AG08395 (cell line): ENCODE results near the gene UQCRC1.
A peak's percentile ranks its signal among the peaks of the same experiment; 100 is the strongest.

Source experiments
- DNase-seq: peaks from one replicate; pipeline ENCODE4 v3.0.0; 2012; ENCODE audit warnings: mixed read lengths, low spot score

Gene UQCRC1

DNA sequence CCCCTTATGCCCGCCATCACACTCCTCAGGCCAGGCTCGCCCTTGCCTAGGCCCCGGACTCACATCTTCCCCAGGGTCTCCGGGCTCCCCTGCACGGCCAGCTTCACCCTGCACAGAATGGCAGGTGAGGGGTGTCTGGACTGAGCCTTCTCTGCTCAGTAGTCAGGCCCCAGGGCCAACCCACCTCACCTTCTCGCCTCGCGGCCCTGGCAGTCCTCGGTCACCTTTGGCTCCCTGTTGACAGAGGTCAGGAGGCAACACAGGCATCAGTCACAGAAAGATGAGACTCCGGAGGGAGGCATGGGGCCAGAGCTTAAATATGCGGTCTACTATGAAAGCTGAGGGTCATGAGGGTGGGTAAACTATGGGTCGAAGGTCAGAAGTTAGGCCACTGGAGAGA lies 37.5 kb downstream of the UQCRC1 start:
- no peak for DNase-seq

DNA sequence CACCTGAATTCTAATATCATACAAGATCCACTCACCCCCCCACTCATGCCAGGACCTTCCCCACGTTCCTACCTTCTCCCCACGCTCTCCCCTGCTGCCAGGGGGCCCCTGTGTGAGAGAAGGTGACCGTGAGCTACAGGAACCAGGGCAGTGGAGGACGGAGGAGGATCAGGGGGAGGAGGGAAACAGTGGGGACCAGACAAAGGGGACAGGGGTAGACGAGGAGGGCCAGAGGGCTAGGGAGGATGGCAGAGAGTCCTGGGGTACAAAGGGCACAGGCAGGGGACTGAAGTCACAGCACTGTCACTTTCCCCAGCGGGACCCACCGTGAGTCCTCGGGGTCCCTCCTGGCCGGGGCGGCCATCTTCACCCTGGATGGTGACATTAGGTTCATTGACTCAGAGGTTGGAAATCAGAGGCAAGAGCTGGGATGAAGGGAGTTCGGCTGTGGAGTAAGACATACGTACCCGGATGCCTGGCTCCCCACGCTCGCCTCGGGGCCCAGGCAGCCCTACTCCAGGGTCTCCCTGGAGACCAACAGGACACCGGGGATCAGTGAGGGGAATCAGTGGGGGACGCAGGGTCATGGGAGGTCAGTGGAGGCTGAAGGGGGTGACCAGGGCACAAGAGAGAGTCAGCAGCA lies 39.5 kb downstream of the UQCRC1 start:
- DNase-seq = no peak

DNA sequence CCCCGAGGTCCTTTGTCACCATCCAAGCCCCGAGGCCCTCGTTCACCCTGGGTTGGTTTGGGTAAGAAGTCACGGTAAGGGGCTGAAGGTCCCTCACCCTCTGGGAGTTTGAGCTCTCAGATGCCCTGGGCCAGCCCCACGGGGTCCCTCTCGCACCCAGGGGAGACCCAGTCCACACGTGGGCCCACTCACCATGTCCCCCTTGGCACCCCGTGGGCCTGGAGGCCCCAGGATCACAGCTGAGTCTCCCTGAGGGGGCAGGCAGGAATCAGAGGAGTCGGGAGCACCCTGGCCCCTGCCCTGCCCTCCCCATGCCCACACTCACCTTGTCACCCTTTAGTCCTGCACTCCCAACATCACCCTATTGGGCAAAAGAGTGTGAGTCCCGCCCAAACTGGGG lies 40.0 kb downstream of the UQCRC1 start:
- no peak for DNase-seq

DNA sequence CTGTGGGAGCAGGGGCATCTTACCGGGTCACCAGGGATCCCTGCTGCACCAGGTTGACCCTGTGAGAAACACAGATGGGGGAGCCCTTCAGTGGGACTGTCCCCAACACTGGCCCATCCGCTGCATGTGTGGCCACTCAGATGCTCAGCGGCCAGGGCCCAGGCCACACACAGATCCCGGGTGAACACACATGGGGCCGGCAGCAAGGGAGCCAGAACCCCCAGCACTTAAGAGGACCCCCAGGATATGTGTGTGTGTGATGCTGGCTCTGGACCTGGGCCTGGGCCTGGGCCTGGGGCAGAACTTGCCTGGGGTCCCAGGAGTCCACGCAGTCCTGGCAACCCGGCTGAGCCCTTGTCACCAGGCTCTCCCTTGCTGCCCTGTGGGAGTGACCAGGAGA lies 41.0 kb downstream of the UQCRC1 start:
- DNase-seq = no peak

DNA sequence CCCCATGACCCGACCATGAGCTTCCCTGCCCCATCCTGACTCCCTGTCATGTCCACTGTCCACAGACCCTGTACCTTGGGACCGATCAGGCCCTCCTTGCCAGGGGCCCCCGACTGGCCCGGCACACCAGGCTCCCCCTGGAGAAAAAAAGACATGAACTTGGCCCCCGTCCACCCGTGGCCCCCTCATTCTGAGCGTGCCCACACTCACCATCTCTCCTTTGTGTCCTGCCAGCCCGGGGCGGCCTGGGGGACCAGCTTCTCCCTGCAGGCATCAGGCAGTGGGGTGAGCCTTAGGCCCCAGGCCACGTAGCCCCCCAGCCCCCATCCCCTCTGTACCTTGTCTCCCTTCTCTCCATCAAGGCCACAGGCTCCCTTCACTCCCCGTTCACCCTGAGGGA lies 41.9 kb downstream of the UQCRC1 start:
- DNase-seq = no peak

DNA sequence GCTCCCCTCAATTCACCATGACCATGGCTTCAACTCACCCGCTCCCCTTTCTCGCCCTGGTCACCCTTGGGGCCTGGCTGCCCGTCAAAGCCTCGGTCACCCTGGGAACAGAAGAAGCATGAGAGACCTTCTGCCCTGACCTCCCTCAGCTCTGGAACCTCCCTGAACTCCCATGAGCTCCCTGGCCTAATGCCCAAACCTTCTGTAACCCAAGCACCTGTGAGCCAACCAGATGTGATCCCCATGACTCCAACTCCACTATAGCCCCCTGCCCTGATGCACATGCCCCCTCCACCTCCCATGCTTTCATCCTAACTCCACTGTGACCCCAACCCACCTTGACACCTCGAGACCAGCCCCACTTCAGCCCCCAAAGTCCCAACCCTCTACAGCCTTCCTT lies 42.4 kb downstream of the UQCRC1 start:
- no peak for DNase-seq

DNA sequence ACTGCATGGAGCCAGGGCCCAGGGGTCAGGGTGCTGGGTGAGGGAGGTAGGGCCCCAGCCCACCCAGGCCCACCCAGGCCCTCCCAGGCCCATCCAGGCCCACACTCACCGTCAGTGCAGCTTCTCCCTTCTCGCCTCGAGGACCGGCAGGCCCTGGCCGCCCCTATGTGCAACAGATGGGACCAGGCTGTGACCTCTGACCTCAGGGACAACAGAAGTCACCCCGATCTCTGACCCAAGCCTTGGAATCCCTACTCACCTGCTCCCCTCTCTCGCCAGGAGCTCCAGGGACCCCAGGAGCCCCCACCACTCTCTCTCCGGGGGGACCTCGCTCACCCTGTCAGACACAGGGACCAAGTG lies 43.1 kb downstream of the UQCRC1 start:
- DNase-seq = no peak

DNA sequence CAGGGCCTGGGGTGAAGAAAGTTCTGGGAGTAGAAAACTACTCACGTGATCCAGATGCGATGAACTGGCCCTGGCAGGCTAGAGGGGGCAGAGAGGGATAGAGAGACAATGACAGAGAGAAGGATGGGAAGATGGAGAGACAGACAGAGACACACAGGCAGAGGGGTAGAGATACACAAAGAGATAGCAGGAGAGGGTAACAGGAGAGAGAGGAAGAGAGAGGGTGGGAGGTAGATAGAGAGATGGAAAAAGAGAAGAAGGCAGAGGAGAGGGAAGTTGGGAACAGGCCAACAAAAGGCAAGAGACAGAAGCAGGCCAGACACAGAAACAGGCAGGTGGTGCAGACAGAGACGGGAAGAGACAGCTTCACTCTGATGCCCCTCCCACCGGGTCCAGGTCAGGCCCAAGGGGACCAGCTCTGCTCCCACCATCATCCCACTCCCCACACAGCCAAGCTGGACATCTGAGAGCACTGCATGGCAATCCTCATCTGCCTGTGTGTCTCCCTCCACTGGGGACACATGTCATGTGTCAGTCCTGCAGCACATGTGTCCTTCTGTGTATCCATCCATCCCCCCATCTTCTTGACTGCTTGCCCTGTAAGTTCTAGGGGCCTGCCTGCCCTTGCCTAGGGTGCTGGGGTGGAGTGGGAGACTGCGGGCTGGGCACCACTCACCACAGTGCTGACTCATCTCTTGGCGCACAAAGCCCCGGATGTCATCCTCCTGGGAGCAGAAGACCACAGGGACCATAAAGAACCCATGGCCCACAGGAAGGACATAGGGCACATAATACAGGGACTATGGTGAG lies 43.6 kb downstream of the UQCRC1 start:
- peak; percentile 90 for DNase-seq

DNA sequence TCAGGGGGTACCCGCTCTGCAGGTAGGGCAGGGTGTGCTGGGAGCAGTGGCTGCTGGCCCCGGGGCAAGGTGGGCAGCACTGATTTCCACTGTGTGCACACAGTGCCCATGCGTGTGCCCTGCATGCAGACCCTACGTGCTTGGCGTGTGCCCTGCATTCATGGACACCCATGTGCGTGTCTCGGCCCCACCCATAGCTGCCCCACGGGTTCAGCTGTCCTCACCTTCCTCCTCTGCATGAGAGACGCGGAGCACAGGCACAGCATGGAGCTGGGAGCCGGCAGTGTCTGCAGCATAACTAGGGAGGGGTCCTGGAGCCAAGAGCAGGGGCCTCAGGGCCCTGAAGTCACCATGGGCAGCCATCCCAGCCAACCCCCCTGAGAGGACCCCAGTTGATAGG lies 44.3 kb downstream of the UQCRC1 start:
- no peak for DNase-seq

DNA sequence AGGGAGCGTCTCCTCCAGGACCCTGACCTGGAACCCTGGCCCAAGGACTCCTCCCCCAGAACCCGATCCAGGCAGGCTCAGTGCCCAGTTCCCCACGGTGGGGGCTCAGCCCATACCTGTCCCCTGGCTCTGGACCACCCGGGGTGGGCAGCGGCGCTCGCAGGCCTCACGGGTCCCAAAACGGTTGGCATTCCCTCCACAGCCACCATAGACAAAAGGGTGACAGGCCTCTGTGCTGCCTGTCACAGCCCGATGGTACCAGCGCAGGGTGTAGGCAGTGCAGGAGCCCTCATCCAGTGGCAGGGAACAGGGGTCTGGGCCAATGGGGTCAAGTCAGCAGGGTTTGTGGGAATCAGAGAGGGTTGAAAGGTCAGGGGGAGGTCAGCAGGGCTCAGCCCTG lies 44.8 kb downstream of the UQCRC1 start:
- DNase-seq = no peak

DNA sequence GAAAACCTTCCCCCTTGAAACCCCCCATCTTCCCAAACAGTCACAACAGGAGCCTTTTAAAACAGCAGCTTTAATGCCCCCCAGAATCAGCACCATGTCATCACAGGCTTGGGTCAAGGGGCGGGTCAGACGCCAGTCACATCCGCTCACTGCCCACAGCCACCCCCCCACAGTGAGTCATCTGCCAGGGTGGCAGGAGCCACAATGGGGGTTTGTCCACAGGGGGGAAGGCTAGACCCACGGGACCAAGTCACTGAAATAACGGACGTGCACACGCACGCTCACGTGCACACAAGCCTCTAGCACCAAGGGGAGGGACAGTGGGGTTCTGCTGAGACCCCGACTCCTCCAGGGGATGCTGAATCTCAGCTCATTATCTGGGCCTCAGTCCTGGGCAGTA lies 45.4 kb downstream of the UQCRC1 start:
- peak; percentile 95 for DNase-seq

DNA sequence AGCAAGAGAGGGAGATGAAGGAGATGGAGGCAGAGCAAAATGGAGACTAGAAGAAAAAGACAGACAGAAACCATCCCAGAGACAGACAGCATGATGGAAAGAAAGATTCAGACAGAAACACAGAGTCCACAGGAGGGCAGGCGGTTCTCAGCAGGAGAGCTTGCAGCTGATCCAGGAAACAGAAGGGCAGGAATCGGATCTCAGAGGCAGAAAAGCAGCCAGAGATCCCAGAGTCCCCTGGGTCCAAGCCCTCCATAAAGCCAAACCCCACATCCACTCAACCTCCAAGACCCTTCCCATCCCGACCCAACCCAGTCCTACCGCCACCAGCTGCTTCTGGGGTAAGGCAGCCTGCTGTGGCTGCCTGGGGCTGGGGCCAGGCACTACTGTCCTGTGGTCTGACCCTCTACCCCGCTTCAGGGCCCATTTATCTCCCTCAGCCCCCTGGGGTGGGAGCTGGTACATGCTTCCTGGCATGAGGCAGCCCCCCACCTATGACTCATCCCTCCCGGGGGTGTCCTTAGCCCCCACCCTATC lies 46.0 kb downstream of the UQCRC1 start, which contains the start of gene UCN2:
Gene UCN2, minus strand, starts transcription at position 400 of the 537 bp plus-strand sequence. CDS start 657 bp downstream, outside the sequence.
- DNase-seq = peak; percentile 28

DNA sequence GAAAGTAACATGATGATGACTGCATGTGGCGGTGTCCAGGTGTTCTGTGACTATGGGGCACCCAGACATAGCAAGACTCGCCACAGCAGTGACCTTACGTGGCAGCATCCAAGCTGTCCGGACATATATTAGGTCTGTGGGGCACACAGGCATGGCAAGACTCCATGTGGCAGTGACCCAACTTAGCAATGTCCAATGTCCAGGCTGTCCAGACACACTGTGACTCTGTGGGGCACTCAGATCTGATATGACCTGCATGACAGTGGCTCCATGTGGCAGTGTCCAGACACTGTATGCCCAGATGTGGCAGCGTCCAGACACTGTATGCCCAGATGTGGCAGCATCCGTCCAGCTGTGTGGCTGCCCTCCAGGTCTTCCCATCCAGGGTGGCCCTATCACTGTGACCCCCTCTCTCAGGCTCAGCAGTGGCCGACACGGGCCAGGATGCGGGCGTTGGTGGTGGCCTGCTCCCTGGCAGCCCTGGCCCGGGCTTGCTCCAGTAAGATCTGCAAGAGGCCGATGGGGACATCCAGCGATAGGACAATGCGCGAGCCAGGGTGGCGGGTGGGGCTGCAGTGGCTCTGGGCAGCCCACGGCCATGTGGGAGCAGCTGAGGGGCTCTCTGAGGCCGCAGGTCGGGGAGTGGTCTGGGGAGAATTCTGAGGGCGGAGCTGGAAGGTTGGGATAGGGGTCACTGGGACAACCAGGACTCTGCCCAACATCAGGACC lies 46.9 kb downstream of the UQCRC1 start:
- DNase-seq = no peak

DNA sequence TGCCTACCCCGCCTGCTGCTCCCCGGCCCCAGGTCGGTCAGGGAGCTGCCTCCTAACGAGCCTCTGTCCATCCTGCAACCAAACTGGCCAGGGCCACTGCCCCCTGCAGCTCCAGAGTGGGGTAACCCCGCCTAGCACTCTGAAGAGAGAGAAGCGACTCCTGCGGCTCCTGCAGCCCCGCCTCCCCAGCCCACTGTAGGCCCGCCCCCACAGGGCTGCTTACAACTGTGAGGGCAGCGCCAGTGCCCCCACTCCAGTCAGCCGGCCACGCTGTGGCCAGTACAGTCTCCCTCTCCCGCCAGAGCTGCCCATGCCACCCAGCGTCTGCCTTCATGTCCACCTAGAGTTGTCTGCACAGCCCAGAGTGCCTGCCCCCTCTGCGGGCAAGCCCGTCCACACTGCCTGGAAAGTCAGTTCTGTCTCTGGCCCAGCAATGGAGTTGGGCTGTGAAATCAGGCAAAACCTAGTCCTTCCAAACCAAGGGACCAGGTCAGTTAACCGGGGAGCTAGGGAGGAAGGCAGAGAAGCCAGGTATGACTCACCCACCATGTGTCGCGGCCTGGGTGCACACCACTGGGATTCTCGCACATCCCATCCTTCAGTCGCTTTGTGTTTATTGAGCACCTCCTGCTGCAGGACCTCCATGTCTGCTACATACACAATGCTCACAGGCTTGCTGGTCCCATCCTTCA lies 48.3 kb downstream of the UQCRC1 start:
- DNase-seq = peak; percentile 67

DNA sequence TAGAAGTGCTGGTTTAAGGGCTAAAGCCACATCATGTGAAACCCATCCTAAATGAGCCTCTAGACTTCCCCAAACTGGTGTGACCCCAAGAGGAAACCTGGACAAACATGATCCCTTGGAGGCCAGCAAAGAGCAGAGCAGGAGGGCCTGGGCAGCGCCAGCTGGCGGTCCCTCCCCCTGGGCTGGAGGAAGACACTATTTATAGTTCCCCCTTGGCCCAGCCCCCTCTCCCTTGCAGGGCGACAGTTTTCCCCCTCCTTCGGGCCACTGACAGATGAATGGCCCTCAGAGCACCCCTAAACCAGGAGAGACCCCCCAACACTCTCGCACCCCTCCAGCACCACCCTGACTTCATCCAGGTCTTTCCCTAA lies 48.8 kb downstream of the UQCRC1 start:
- no peak for DNase-seq

DNA sequence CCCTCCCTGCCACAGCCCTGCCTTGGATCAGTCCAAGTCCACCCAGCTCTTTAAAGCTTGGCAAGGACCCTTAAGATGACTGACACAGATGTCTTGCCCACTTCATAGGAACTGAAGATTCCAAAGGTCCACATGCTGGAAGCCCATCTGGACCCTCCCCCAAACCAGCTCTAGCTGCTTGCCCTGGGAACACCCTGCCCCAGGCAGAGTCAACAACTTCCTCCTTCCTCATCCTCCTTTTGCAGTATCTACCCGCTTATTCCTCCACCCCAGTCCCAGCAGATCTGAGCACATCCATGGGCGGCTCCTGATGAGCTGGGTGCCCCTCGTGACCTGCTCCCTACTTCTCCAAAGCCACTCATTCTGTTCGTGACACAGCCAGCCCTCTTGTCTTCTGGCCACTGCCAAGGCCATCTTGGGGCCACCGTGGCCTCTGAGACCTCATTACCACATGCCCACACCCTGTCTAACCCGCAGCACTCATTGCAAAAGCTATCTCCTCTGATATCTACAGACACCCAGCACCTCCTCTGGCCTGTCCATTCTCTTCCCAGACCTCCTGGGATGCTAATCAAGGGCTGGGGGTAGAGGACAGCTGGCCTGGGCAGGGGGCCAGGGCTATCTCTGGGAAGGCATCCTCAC lies 50.8 kb downstream of the UQCRC1 start:
- DNase-seq = no peak

DNA sequence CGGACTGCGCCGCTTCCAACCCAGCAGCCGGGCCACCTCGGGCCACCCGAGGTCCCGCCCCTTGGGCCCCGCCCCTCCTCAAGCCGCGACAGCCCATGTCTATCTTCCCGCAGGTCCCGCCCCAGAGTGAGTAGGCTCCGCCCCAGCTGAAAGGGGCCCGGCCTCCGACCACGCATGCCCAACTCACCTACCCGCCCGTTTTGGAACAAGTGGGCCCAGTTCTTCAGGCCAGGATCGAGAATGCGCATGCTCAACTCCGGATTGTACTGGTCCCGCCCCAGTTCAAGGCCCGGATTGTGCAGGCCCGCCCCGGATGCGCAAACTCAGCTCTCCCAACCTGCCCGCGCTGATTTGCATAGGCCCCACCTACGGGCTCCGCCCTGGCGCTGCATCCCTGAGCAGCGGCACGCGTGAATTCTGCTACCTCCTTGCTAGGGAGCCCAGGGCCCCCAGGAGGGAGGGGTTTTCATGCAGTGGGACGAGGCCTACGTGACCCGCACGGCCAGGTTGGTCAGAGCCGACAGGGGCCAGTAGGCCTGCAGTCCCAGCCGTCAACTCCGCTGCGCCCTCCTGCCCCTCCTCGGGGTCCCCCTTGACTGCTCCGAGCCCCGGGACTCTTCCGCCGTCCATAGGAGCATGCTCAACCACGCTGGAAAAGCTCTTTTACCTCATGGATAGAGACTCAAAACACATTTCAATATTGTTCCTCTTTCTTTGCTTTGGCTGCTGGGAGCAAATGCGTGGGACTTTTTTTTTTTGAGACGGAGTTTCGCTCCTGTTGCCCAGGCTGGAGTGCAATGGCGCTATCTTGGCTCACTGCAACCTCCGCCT lies 52.4 kb downstream of the UQCRC1 start, which contains the start of gene PFKFB4:
Gene PFKFB4, minus strand, starts transcription at position 8 of the 831 bp plus-strand sequence. CDS start 26 bp downstream, outside the sequence.
- peak; percentile 100 for DNase-seq

DNA sequence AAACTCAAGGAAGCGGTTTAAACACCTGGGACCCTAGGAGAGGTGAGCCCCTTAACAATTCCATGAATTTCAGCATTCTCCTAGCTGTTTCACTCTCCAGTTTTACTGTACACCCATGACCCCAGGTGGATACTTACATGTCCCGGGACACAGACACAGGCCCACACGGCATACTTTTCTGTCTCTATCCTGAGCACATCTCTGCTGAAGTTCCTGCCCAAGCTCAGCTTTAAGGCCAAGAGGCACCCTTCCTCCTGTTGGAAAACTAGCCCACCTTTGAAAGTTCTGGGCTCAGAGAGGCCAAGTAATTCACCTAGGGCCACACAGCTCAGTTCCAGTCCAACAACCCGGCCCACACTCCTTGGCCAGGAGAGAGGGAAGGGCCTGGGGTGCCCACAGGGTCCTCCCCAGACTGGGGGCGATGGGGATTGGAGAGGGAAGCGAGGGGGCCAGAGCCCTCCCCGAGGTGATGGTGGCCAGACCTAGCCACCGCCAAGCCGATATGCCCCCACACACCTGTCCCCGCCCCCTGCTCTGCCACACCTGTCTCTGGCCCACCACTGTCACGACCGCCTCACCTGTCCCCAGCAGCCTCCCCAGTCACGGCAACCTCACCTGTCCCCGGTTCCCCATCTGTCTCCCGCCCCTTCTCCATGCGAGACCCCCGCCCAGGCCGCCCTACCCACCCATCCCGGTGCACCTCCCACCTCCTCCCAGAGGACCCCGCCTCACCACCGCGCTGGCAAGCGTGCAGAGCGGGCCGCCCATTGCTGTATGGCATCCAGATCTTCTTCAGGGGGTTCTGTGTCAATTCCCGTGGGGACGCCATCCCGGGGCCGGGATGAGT lies 53.3 kb downstream of the UQCRC1 start:
- DNase-seq = no peak

DNA sequence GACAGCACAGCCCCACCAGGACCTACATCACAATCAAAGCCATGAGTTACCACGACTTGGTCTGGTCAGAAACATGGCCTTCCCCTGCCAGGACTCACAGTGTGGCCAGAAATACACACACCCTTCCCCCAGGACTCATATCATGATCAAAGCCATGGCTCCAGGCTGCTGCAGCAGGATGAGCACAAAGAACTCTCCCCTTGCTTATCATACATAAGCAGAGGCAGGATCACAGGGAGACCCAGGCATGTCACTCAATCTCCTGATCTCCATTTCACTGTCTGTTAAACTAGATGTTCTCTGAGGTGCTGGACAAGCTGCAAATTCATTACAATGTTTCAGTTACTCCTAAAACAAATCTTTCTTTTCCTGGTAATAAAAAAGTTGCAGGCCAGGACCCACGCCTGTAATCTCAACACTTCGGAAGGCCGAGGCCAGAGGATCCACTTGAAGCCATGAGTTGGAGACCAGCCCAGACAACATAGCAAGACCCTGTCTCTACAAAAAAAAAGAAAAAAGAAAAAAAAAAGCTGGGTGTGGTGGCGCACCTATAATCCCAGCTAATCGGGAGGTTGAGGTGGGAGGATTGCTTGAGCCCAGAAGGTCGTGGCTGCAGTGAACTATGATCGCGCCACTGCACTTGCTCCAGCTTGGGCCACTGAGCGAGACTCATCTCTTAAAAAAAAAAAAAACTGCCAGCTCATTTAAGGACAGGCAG lies 54.1 kb downstream of the UQCRC1 start:
- DNase-seq = no peak
